Measurements from ENCODE around the gene S100A1. TPM values are rescaled to one million over a fixed set of nuclear protein-coding genes. Genes with fewer than 3 reads are reported as not detected.

The S100A1 gene
- total and polyA plus RNA-seq, 8 donors = 5.7 to 64.8 (median 45.5) TPM; not detected in 5

DNA sequence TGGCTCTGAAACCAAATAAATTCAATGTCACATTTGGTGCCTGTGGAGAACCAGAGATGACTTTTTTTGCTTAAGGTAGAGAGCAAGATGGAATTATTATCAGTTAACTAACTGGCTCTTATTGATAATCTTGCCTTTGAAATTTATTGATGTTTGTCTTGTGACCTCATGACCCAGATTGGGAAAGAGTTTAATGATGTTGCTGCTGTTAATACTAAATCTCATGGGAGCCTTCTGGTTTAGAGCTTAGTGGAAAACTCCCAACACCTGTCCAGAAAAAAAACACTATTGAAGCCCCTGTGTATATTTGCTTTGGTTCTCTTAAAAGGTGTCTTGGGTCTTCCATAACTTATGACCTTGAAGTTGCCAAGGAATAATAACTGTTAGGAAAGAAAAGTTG is 15.6 kb downstream of the S100A1 start:
- no peak for DNase-seq
- H3K9me3 ChIP-seq = no peaks in the 10 kb centered on the region
- H3K36me3 ChIP-seq = peaks cover 74 to 88% (median 84%) of the 10 kb centered on the region in 4 donors
- peak overlapping the region in 2 of 5 donors; percentile 15 to 29 for H3K27ac ChIP-seq
- intact Hi-C loops (cut with DNase I; ENCODE audit: low total_unique reads) = no loop called here
- TF ChIP-seq, protein P1, sequence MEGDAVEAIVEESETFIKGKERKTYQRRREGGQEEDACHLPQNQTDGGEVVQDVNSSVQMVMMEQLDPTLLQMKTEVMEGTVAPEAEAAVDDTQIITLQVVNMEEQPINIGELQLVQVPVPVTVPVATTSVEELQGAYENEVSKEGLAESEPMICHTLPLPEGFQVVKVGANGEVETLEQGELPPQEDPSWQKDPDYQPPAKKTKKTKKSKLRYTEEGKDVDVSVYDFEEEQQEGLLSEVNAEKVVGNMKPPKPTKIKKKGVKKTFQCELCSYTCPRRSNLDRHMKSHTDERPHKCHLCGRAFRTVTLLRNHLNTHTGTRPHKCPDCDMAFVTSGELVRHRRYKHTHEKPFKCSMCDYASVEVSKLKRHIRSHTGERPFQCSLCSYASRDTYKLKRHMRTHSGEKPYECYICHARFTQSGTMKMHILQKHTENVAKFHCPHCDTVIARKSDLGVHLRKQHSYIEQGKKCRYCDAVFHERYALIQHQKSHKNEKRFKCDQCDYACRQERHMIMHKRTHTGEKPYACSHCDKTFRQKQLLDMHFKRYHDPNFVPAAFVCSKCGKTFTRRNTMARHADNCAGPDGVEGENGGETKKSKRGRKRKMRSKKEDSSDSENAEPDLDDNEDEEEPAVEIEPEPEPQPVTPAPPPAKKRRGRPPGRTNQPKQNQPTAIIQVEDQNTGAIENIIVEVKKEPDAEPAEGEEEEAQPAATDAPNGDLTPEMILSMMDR (IDR thresholded peaks at IDR 0.05) = no peak
- TF ChIP-seq POLR2A (IDR thresholded peaks at IDR 0.05) (no peak), POLR2AphosphoS5 (IDR thresholded peaks at IDR 0.05) (no peak), EP300 (IDR thresholded peaks at IDR 0.05) (no peak)
- H3K27me3 ChIP-seq = no peaks in the 10 kb centered on the region
- no peak overlapping the region for H3K4me3 ChIP-seq
- H3K4me1 ChIP-seq = peaks cover 9 to 83% (median 47%) of the 10 kb centered on the region in 4 donors

DNA sequence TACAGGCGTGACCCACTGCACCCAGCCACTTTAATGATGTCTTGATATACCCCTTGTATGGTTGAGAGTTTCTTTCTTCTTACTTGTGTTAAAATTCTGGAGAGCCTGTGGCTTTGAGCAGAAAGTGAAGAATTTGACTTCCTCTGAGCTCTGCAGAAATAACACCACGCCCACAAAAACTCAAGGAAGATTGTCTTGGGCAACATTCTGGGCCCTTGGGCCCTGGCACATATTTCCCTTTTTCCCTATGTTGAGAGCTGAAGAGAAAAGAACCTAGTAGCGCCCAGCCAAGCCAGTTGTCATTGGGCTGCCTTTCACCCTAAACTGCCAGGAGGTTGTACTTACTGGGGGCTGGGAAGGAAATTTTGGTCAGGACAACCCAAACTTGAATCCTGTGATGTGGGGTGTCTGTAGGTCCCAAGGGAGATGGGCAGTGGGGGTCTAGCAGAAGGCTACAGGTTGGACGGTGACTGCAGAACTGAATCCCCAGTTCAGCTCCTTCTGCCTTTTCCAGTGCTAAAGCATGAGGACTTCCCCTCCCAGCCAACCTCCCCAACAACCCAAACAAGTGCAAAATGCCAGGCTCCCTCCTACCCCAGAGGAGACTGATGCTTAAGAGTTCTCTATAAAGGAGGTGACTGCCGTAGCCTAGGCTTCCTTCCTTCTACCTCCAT is 18.6 kb downstream of the S100A1 start:
- Histone ChIP-seq H3K4me1 (peaks cover 15 to 68% (median 48%) of the 10 kb centered on the region in 4 donors), H3K27me3 (no peaks in the 10 kb centered on the region), H3K27ac (peak overlapping the region in 4 of 5 donors; percentile 2 to 84 (median 38)), H3K4me3 (no peak overlapping the region), H3K9me3 (no peaks in the 10 kb centered on the region), H3K36me3 (peaks cover 44 to 58% (median 54%) of the 10 kb centered on the region in 4 donors)
- no peak for TF ChIP-seq EP300 (IDR thresholded peaks at IDR 0.05)
- TF ChIP-seq POLR2AphosphoS5 (IDR thresholded peaks at IDR 0.05) = no peak
- no peak for TF ChIP-seq POLR2A (IDR thresholded peaks at IDR 0.05)
- TF ChIP-seq, protein P1 (IDR thresholded peaks at IDR 0.05) = no peak
- whole genome bisulfite sequencing, 5 donors = 75 to 91% (median 87%) methylated on average over 5 of the region's 5 CpGs
- intact Hi-C loops (cut with DNase I; ENCODE audit: low total_unique reads) = no loop called here
- no peak for DNase-seq

DNA sequence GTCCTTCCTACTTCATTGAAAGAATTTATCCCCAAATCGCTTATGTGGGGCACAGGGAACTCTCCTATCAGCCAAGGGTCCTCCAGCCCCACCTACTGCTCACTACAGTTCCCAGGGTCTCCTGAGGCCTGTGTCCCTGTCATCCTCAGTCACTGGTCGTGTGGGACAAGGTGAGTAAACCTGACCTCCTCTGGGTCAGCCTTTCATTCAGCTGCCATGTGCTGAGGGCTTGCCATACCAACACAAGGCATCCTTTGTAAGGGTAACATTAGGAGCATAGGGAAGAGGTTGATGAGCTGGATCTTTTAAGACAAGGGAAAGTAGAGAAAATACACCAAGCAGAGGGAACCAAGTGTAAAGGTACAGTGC is 19.1 kb downstream of the S100A1 start:
- WGBS, 5 donors = 36 to 55% (median 42%) methylated on average over 2 of the region's 2 CpGs
- Histone ChIP-seq H3K4me3 (no peak overlapping the region), H3K27ac (peak overlapping the region in 2 of 5 donors; percentile 70 to 84), H3K27me3 (no peaks in the 10 kb centered on the region), H3K4me1 (peaks cover 15 to 64% (median 45%) of the 10 kb centered on the region in 4 donors), H3K9me3 (no peaks in the 10 kb centered on the region), H3K36me3 (peaks cover 38 to 53% (median 49%) of the 10 kb centered on the region in 4 donors)
- peak in 2 of 3 donors; percentile 3 to 58 for TF ChIP-seq POLR2AphosphoS5 (IDR thresholded peaks at IDR 0.05)
- TF ChIP-seq, protein P1 (IDR thresholded peaks at IDR 0.05) = no peak
- intact Hi-C loops (cut with DNase I; ENCODE audit: low total_unique reads) = no loop called here
- no peak for DNase-seq

GRCh38 chr1:153648000-153648643 is 19.9 kb downstream of the S100A1 start:
- 74 to 88% (median 83%) methylated on average over 10 of the region's 10 CpGs for WGBS, 5 donors
- no peaks in the 10 kb centered on the region for H3K9me3 ChIP-seq
- H3K36me3 ChIP-seq = peaks cover 31 to 45% (median 41%) of the 10 kb centered on the region in 4 donors
- no peak for TF ChIP-seq POLR2AphosphoS5 (IDR thresholded peaks at IDR 0.05)
- TF ChIP-seq, protein P1 (IDR thresholded peaks at IDR 0.05) = no peak
- TF ChIP-seq EP300 (IDR thresholded peaks at IDR 0.05) = no peak
- no peak for TF ChIP-seq POLR2A (IDR thresholded peaks at IDR 0.05)
- intact Hi-C loops (cut with DNase I; ENCODE audit: low total_unique reads) = no loop called here
- peak overlapping the region; percentile 28 to 84 (median 65) for H3K27ac ChIP-seq
- H3K4me3 ChIP-seq = no peak overlapping the region
- no peaks in the 10 kb centered on the region for H3K27me3 ChIP-seq
- no peak for DNase-seq
- H3K4me1 ChIP-seq = peaks cover 15 to 64% (median 48%) of the 10 kb centered on the region in 4 donors
